HK-2 (cell line): ENCODE data around the gene NSG1.

Source experiments
- DNase-seq: peaks from one replicate; pipeline ENCODE4 v3.0.0-alpha.2; 2018; ENCODE audit not compliant: unreplicated experiment

NSG1 gene

DNA sequence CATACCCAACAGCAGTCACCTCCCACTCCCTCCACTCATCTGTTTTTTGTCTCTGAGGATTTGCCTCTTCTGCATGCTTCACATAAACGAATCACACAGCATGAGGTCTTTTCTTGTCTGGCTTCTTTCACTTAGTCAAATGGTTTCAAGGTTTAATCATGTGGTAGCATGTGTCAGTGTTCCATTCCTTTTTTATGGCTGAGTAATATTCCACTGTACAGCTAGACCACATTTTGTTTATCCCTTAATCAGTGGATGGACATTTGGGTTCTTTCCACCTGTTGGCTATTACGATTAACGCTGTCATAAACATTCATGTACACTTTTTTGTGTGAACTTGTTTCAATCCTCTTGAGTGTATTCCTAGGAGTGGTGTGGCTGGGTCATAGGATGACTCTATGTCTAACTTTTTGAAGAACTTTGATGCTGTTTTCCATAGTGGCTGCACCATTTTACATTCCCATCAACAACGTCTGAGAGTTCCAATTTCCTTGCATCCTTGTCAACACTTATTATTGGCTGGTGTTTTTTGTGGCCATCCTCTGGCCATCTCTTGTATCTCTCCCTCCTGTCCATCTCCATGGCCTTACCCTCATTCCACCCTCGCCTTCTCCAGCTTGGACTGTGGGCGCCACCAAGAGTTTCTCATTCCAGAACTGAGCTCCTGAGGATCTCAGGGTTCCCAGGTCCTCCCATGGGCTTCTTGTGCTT, 12.4 kb upstream of the NSG1 start:
- no peak for DNase-seq

DNA sequence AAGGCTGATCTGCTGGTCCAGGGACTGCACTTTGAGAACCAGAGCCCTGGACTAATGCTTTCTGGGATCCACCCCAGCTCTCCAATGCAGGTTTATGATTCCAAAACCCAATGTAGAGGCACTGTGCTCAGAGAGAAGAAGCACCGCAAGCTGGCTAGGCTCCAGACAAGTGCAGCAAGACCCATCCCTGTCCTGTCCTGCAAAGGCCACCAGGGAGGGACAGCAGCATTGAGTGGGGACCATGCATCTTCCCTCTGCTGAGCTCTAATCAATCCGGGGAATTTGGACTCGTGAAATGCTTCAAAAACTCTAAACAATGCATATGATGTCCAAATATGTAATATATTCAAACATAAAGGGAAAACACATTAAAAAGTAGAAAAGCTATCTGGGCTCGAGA, 10.8 kb upstream of the NSG1 start:
- DNase-seq = no peak

DNA sequence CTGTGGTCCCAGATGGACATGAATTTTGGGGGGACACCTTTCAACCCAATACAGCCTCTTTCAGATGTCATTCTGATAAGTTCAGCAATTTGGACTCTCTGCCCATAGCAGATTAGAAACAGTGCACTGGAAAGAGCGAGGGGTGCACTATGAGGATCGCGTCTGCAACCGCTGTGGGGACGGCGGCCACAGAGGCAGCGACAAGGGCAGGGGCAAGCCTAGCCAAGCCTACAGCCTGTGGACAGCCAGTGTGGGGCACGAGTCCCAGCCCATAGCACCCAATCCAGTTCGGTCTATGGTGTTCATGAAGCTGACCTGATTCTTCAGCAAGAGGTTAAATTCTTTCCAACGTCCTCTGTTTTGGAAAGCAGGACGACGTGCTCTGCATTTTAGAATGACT, 9.7 kb upstream of the NSG1 start:
- DNase-seq = no peak

DNA sequence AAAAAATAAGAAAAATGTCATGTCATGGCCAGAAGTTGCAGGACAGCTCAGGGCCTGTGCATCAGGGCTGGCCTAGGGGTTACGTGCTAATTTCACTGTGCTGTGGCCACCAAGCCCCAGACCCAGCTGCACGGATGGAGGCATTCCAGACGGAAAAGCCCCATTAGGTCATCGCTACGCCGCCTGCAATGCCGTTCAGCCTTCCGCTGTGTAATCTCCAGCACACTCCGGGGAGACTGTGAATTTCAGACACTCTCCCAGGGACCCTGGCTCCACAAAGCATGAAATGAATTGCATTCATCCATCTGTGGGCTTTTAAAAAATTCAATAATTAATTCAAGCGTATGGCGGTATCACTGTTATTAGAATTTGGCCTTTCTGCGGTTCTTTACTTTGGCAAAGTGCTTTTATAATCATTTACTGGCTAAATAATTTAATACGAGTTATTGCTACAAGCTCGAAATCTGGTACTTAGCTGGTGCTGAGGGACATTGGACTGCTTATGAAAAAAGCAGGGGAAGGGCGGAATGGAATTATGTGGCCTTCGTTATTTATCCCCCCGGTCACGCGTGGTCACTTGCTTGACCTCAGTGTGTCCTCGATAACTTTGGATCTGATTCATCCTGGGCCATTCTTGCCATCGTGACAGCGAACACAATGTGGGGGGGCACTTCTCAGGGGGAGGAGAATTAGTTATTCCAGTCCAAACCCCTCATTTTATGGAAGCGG, 9.0 kb upstream of the NSG1 start:
- DNase-seq = no peak

DNA sequence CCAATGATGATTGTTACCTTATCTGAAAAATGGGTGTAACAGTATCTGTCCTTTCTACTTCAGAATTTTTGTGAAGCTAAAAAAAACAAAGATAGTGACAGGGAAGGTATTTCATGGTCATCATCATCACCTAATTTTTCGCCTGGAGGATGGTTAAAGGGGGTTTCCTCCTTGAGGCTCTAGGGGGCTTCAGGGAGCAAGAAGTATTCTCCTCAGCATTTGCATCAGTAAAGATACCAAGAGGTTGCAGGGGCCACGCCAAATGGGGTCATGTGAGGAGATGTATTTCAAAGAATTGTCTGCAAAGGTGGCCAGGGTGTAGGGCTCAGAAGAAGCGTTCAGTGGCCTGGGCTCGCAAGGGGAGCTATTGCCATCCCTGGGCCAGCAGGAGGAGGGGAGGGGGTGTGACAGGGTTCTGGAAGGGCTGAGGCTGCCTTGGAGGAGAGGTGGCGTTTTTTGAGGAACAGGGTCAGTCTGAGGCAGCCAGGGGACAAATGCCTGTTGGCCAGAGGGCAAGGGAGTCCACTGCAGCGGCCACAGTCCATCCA, 7.3 kb upstream of the NSG1 start:
- no peak for DNase-seq

DNA sequence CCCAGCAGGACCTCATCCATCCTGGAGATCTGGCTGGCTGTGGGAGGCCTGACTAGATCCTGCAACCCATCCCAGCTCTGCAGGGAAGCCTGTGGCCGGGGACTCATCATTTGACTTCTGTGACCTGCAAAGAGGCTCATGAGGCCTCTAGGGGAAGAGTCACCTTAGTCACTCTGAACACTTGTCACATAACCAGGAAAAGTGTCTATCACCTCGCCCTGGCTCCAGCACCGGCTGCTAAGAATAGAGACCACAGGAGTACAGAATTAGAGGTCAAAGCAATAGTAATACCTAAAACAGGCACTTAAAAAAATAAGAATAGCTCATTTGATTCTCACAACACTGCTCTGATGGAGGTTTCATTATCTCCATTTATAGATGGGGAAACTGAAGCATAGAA, 3.8 kb upstream of the NSG1 start:
- DNase-seq = no peak

DNA sequence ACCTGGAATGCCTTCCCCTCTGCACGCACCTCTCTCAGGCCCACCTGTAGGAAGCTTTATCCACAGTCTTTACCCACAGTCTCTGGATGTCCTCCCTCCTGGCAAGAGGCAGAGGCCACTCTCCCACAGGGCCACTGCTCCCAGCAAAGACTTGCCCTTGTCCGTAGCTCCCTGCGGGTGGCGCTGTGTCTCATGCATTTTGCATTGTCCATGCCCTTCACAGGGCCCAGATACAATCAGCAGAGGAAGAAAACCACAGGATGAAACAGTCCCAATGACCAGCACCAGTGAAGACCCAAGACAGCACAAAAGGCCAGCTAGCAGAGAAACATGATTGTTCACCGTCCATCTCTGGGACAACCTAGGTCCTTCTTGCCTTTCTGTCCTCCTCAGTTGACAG, 2.1 kb upstream of the NSG1 start:
- peak; percentile 18 for DNase-seq

DNA sequence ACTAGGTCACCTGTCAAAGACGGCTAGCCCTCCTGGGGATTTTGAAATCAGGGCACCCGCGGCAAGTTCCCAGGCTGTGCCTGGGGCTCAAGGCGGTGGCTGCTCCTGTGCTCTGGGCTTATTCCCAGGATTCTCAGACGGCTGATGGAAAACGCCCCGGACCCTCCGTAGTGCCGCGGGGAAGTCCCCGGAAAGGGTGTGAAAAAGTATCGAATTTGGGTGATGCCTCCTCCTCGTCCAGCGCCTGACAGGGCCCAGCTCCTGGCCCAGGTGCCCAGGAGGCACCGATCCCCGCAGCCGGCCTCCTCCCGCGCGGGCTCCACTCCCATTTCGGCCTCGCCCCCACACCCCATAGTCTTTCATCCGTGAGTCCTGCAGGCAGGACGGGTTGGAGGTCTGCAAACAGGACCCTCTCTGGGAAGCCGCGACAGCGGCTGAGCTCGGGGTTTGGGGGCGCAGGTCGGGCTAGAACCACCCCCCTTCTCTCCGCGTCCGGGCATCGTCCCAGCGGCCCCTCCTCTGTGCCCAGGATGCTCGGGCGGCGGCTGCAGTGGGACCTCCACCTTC, 1.1 kb upstream of the NSG1 start:
- DNase-seq = no peak

DNA sequence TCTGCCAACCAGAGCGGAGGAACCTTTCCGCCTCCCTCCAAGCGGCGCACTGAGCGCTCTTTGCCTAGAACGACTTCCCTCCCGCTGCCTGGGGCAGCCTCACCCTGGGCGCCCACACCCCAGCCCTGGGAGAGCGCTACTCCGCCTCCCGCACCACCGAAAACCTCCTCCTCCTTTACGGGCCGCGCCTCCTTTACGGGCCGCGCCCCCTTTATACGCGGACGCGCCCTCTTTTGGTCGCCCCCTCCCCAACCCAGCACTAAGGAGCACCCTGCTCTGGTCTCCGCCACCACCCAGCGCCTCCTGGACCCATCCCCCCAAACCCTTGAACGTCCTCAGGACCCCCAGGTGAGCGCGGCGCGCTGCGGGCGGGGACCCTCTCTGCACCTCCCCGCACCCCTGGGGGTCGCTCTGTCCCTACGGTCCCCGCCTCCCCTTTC, 586 bp upstream of the NSG1 start:
- DNase-seq = no peak

DNA sequence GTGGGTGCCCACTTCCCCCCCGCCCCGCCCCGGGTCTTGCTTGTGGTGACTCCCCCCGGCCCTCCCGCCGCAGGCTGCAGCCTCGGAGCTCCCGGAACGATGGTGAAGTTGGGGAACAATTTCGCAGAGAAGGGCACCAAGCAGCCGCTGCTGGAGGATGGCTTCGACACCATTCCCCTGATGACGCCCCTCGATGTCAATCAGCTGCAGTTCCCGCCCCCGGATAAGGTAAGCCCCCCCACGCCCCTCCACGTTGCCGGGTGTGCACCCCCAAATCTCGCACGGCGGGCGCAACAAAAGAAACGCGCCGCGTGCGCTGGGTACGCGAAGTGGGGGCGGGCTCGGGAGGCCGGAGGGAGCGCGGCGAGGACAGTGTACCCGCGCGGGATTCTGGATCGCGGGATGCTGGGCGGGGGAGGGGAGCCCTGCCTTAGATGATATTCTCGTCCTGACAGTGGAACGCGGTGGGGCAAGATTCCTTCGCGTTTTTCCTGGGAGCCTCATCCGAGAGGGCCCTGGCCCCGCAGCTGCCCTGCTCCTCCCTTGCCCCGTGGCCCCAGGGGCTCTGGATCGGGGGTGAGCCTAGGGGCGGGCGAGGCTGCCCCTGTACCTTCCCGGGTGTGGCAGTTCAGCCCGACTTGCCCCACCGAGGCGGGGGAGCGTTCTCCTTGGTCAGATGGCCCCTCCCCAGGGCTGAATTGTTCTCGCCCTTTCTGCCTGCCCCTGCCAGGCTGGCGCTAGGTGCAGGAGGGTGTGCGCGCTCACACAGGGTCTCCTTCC, 819 bp downstream of the NSG1 start:
- DNase-seq = no peak

DNA sequence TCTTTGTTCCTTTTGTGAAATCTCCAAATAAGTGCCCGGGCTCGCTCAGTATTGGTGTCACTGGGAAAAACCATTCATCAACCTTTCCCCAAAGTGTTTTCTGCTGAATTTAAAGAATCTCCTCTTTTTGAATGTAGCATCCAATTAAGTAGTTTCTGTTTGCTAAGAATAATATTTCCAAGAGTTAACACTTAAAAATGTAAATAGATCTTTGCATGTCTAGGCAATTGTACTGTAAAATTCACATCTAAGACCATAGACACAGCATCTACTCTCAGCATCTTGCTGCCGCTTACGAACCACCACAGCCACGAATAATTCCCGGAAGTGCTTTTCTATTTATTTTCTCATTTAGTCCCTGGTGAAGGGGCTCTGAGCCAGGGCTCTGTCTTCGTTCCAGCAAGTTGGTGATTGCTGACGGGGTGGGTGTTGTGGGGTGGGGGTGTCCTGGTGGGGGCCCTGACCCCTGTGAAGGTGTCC, 1.4 kb downstream of the NSG1 start:
- no peak for DNase-seq

DNA sequence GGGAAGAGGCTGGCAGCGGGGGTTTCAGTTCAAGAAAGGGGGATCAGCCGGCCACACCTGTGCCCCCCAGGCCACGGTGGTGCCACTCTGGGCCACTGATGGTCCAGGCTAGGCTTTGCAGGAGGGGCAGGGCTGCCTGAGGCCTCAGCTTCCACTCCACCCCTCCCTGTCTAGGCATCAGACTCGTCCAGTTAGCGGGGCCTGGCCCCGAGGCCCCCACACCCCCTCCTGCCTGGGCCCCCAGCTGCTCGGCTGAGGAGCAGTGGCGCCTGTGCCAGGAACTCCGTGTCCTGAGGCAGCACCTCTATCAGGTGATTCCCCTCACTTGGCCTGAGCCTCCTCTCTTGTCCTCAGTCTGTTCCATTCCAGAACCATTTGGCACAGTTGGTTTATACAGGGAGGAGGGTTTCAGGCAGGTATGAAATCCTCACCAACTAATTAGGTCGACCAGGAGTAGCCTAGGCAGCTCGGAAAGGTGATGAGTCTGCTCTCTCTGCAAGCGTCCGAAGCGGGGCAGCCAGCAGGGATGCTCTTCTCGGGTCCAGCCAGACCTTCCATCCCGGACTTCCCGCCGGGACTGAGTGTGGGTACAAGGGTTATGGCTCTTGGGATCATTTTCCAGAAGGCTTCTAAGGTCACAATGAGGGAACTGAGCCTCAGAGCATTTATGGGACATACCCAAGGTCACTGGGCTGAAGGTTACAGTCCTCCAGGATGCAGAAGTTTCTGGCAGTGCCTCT, 2.1 kb downstream of the NSG1 start:
- no peak for DNase-seq

DNA sequence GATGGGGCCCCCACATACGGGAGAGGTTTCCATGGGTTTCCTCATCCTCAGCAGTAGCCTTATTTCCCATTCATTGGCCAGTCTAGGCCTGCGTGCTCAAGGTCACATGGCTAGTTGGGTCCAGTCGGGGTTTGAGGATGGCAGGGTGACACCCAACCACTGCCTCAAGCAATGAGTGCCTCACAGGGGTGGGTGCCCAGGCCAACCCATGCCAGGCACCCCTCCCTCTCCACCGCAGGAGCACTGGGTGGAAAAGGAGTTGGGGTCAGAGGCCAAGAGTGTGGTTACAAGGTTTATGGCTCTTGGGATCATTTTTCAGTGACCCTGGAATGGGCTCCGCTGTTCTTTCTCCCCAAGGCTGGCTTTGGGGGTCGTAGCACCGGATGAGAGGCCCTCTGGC, 3.1 kb downstream of the NSG1 start:
- no peak for DNase-seq

DNA sequence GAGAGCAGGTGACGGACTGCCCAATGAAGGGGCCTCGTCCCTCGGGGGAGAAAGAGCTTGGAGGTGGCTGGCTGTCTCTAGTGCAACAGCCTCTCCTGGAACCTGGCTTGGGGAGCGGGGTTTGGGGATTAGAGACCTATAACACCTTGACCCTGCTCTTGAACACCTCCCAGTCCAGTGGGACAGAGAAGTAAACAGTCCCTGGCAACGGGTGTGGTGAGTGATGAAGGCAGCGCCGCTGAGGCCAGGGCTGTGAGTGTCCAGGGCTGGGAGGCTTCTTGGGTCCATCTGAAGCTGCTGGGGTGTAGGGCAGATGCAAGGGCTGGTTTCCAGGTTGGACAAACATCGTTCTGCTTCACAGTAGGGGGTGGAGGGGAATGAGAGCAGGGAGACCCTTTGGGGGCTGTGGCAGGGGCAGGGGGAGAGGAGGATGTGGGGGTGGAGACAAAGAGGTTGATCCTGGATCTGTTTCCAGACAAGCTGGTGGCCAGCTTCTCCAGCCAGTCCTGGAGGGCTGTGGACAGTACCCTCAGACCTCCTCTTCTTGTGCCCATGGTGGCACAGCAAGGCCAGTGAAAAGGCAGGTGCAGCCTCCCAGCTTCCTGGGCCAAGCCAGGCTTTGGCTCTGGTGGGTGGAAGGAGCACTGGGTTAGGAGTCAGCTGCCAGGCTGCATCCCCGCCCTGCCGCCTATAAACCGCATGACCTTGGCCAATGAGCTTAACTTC, 3.8 kb downstream of the NSG1 start:
- DNase-seq = no peak

DNA sequence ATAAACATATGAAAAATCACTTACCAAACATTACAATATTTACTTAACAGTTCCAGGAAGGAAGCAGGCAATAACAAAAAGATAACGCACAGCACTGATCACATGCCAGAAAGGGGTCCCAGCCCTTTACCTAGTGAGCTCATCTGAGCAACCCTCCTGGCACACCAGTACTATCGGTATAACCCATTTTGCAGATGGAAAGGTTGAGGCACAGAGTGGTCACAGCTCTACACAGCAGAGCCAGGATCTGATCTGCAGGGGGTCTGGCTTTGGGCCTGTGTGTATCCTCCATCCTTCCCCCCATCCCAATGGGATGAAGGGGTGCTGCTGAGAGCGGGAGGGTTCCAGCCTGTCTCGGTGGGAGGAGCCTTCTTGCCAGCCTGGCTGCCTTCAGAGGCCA, 5.0 kb downstream of the NSG1 start:
- DNase-seq = no peak

DNA sequence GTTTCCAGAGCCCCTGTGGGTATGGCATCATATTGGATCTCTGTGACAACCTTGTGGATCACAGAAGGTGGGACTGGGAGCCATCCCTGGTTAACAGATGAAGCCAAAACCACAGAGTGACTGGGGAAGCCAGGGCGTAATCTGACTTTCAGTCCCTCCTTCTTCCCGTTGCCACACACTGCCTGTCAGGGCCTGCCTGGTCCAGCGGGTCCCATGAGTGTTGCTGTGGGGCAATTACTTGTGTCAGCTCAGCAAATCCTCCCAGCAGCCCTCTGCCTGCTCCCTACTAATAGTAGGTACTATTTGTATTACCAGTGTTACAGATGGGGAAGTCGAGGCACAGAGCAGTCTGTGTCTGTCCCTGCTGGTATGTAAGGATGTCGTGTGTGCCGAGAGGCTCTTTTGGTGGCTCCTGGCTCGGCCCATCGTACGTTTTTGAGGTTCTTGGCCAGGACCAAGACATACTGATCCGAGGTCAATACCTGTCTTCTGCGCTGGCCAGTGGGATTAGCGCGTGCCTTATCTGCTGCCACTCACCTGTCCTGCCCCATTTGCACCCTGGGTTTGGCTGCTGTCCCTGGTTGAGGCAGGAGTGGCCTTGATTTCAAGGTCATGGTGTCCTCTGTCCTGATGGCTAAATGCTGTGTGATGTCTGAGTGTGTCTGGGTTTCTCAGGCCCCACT, 5.7 kb downstream of the NSG1 start:
- DNase-seq = no peak

DNA sequence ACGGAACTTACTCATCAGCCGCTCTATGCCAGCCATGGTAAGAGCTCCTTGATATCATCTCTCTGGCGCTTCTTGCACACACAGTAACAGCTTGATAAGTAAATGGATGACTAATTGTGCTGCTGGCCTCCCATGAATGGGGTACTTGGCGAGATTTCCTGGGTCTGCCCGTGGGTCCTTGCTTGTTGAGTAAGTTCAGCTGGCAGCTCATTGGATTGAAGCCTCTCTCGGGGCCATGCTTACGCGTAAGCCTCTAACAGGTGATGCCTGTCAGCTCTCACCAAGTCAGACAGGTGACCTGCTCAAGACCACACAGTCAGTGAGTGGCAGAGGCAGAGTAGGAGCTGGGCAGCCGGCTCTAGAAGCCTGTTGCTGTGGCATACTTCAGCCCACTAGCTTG, 7.7 kb downstream of the NSG1 start:
- DNase-seq = peak; percentile 35

DNA sequence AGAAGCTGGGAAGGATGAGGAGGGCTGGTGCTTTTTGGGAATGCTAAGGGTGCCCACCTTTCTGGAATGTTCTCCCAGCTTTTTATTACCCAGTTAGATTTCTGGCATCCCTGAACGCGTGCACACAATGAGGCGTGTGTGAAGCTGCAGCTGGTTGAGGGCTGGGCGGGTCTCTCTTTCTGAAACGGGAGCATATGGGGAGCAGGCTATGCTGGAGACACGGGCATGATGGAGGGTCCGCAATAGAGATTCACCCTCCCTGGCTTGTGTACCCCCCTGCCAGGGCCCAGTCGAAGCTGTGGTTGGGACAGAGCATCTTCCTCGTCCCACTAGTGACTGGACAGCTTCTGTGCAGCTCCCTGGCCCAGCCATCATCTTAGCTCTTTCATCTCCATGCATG, 8.5 kb downstream of the NSG1 start:
- DNase-seq = no peak

DNA sequence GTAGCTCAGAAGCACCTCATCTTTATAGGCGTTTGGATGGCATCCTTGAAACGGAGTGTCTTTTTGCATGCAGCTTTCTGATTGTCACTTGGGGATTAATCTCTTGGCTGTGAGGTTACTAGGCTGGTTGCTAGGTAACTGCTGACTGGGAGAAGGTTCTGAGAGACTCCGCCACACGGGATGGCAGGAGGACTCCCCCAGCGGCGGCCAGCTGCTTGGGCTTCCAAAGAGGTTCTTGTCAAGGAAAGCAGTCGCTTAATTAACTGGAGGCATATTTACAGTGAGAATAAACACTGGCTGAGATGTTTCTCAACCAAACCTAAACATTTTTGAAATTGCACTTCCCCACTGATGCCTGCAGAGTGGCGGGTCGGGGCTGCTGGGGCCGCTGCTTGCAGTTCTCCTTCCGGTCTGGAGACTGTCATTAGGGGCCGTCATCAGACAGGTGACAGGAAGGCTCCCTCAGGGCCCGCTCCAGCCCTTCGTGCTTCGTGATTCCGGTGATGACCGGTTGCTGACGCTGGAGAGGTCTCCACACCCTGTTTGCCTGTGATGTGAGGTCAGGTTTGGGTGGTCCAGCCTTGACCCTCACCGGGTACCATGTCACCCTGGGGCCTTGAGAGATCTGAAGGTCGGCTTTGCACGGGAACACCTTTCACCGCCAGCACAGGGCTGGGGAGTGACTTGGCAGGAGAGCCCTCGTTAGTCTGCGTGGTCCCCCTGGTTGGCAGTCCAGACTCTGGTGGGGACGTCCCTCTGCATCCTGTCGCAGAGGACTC, 9.1 kb downstream of the NSG1 start:
- DNase-seq = no peak
